A549 treated with CpdA at 1 μM for 4 hours (cell line): Measurements from ENCODE around the gene LRSAM1. TPM values are rescaled to one million over a fixed set of nuclear protein-coding genes. Genes with fewer than 3 reads are reported as not detected.

Source experiments
- total RNA-seq: library from RNA; stranded (reverse); fragments of 200-300 nt; extraction: Qiagen RNA extraction; gene quantifications from 5 replicates; pipeline ENCODE4 v1.2.3, GENCODE V29; 2022; ENCODE audit warnings: low read depth

Gene LRSAM1
- total RNA-seq = 9.0 to 11.5 TPM (median 9.4 TPM) in 5 replicates

DNA sequence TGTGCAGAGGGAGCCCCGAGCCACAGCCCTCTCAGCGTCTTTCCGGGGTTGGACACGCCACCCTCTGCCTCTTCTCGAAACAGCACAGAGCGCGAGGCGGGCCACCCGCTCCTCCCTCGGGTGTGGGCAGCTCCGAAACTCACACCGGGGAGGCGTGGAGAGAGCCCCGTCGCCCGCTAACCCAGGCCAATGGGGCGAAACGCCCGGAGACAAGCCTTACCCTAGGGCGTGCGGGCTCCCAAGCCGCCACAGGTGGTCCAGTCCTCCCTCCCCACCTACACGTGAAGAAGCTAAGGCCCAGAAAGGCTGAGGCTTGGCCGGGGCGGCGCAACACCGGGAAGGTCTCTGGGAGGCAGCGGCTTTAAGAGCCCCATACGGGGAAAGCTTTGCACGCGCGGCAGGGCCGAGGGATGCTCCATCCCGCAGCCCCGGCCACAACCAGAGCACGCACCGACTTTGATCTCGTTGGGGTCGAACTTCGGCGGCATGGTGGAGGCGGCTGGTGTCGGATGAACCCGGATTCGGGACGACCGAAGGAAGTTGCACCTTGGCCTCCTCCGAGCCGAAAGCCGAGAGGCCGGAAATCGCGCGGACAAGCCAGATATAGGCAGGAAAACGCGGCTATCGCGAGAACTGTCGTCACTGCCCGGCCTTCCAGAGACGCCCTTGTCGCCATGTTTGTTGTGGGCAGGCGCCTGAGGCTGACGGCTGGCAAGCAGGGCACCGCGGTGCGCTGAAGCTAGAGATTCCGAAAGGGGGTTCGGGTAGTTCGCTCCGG lies at the start of gene LRSAM1, which contains the start of gene RPL12:
TSS of gene LRSAM1 (plus strand) at position 681 of the 778 bp plus-strand sequence. CDS start 3,018 bp downstream, outside the sequence.
TSS of gene RPL12 (minus strand) at position 577 of the 778 bp plus-strand sequence. CDS start at position 488, 89 bp downstream.

GRCh38 chr9:127423934-127424675 lies 27.2 kb upstream of the LRSAM1 start, which contains the start of gene ZNF79:
Gene ZNF79, plus strand, starts transcription at chr9:127424382. Its CDS starts 406 bp downstream, at chr9:127424788.

Other genes starting within 250 kb of the LRSAM1 start
- 2.0 to 4.8 TPM (median 2.5 TPM) in 5 replicates for gene GARNL3, start 186.7 kb upstream of the LRSAM1 start, total RNA-seq
- 11.2 to 15.4 TPM (median 14.6 TPM) in 5 replicates for gene SLC2A8, start 54.3 kb upstream of the LRSAM1 start, total RNA-seq
- gene ZNF79, start 27.1 kb upstream of the LRSAM1 start, total RNA-seq = 5.6 to 6.2 TPM (median 5.9 TPM) in 5 replicates
- gene RPL12, start 104 bp upstream of the LRSAM1 start, total RNA-seq = 2,700 to 2,873 TPM (median 2,816 TPM) in 5 replicates
- gene STXBP1, start 160.8 kb downstream of the LRSAM1 start, total RNA-seq = 16.1 to 18.6 TPM (median 17.9 TPM) in 5 replicates